ENCODE measurements around the gene LRP1-AS. TPM values are rescaled to one million over a fixed set of nuclear protein-coding genes. Genes with fewer than 3 reads are reported as not detected.
A peak's percentile ranks its signal among the peaks of the same experiment; 100 is the strongest.

LRP1-AS gene
- total RNA-seq, 2 experiments from 2014 or later: not detected

DNA sequence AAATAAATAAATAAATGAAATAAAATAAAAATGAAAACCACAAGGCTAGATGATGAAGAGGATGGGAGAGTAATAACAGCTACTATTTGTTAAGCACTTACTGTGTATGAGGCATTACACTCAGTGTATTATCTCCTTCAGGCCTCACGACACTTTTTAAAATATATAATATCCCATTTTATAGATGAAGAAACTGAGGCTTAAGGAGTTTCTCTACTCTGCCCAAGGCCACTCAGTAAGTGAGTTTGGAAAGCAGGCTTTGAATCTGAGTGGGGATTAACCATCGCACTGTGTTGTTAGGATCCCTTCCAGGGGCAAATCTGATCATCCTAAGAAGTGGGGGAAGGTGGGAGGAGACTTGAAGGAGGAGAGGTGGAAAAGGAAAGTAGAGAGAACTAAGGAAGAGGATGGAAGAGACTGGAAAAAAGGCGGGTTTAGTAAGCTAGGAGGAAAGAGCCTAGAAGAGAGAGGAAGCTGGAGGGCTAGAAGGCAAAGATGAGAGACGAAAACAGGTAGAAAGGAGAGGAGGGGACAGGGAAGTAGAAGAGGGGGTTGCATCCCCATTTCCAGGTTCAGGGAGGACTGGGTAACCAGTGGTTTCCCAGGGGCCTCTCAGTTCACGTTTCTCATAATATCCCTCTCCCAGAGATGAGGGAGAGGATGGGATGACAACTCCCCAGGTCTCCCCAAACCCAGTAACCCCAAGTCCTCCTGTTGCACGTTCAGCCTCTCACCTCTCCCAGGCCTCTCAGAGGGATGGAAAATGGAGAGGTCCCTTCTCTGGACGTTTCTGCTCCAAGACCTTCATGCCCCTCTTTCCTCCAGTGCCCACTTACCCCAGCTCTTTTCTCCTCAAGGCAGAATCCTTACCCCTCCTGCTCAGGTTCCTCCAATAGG is 38.0 kb downstream of the LRP1-AS start:
- no peak for DNase-seq

DNA sequence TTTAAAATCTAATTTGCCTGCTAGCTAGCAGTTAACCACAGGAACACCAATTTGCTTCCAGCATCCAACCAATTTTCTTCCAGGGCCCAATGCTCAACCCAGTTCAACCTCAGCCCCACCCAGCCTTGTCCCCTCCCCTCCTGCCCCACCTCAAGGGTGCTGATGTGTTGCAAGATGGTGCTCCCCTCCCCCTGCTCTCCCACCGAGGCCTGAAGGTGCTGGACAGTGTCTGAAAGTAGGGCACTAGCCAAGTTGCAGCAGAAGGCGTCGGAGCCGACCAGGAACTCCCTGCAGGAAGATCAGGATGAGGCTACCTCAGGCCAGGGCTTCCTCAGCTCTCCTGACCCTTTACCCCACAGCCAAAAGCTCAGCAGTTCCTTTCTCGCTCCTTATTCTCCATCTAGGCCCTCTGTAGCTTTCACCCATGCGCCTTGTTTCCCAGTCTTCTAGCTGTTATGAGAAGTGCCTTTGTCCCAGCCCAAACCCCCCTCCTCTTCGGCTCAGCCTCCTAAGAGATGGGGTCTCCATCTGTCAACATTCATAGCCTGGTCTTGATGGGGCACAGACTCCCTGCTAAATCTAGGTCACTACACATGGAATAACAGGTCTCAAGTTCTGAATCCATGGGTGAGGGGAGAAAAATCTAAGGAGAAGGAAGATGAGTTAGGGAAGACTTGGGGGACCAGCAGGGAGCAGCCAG is 39.8 kb downstream of the LRP1-AS start:
- no peaks in the 10 kb centered on the region for H3K9me3 Mint-ChIP-seq
- H3K36me3 Mint-ChIP-seq: peaks cover 28% of the 10 kb centered on the region
- no peaks in the 10 kb centered on the region for H3K27me3 Mint-ChIP-seq
- H3K27ac Mint-ChIP-seq: peak overlapping the region; percentile 53
- ATAC-seq (ENCODE audit: low read depth) (no peak), DNase-seq (no peak)
- POLR2A ChIA-PET: interaction anchor here (1.3 to 5.0 kb wide), 2 partner anchors 17 to 29 kb away, joined by 6 to 166 read pairs; partner anchors contain the start of genes NAB2 and NEMP1
- no peak overlapping the region for H3K4me3 Mint-ChIP-seq
- peaks cover 59% of the 10 kb centered on the region for H3K4me1 Mint-ChIP-seq

More for the DNA sequence above, 38.0 kb downstream of the LRP1-AS start:
- peak overlapping the region; percentile 94 for H3K4me3 Mint-ChIP-seq
- peaks cover 48% of the 10 kb centered on the region for H3K4me1 Mint-ChIP-seq
- no peaks in the 10 kb centered on the region for H3K9me3 Mint-ChIP-seq
- peak overlapping the region; percentile 97 for H3K27ac Mint-ChIP-seq
- no peak for ATAC-seq (ENCODE audit: low read depth)
- H3K36me3 Mint-ChIP-seq: peaks cover 26% of the 10 kb centered on the region
- POLR2A ChIA-PET: interaction anchor here (1.2 to 5.2 kb wide), 8 partner anchors 12 to 422 kb away, joined by 3 to 166 read pairs (median 36); partner anchors contain the start of genes NAB2, NEMP1 and PTGES3
- no peaks in the 10 kb centered on the region for H3K27me3 Mint-ChIP-seq

DNA sequence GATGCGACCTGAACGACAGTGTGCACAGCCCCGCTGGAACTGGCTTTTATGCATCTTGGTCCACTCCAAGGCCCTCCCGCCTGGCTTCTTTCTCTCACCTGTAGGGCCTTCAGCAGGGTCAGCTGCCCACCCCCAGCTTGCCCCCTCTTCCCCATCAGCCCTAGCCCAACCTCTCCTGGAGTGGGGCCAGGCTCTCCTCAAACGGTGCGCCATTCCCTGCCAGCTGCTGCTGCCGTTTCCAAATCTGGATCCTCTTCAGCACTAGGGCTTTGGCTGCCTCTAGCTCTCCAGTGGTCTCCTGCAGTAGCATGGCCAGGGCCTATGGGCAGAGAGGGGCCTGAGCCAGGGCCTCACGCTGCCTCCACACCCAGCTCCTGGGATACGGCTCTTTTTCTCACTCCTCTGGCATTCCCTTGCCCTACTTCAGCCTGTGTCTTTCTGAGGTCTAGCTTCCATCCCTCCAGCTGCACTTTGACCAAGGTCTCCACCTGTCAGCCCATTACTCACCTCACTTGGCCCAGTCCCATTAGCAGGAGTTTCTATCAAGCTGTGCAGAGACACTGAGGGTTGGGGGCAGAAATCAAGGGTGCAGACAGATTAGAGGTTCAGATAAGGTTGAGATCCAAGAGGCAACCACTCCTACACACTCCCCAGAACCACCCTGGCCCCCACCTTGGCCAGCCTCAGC is 41.3 kb downstream of the LRP1-AS start:
- H3K27ac Mint-ChIP-seq: no peak overlapping the region
- POLR2A ChIA-PET: interaction anchor here (0.6 to 1.7 kb wide), 5 partner anchors 8 to 37 kb away, joined by 3 to 5 read pairs (median 3); no protein-coding TSS in a partner anchor
- peaks cover 56% of the 10 kb centered on the region for H3K4me1 Mint-ChIP-seq

DNA sequence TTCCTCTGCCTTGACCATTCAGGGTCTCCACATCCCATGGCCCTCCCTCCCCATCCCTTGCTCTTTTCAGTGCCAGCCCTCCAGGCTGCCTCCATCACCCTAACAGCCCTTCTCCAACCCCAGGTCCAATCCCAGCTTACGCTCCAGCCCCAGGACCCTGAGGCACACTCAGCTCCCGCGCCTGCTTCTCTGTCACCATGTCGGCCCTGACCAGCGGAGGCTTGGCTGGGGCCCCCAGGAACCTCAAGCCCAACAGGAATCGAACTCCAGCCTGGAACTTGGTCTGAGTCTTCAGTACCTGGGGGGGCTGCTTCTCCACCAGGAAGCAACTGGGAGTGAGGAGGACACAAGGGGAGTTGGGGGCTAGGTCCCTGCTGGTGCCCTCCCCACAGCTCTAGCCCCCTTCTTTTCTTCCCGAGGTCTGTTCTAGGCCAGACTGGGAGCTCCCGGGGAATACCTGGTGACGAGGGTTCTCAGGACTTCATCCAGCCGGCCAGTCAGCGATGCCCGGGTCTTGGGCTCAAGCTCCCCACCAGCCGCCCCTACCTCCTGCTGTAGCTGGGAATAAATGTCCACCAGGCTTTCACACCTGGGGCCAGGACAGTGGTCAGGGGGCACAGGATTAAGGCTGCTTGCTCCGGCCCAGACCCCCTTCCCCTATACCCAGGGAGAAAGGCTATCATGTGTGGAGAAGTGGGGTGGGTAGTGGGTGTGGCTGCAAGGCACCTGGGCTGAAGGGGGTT is 42.2 kb downstream of the LRP1-AS start:
- DNase-seq (no peak), ATAC-seq (ENCODE audit: low read depth) (no peak)
- Mint-ChIP-seq H3K9me3 (no peaks in the 10 kb centered on the region), H3K27ac (no peak overlapping the region), H3K36me3 (peaks cover 36% of the 10 kb centered on the region), H3K4me1 (peaks cover 58% of the 10 kb centered on the region), H3K4me3 (no peak overlapping the region), H3K27me3 (no peaks in the 10 kb centered on the region)
- POLR2A ChIA-PET: interaction anchor here (1.1 to 4.1 kb wide), 4 partner anchors 10 to 23 kb away, joined by 3 to 21 read pairs (median 6); partner anchors contain the start of gene LRP1

More for the DNA sequence above, 41.3 kb downstream of the LRP1-AS start:
- no peak overlapping the region for H3K4me3 Mint-ChIP-seq
- DNase-seq: no peak
- no peak for ATAC-seq (ENCODE audit: low read depth)
- H3K9me3 Mint-ChIP-seq: no peaks in the 10 kb centered on the region
- H3K36me3 Mint-ChIP-seq: peaks cover 35% of the 10 kb centered on the region
- no peaks in the 10 kb centered on the region for H3K27me3 Mint-ChIP-seq

DNA sequence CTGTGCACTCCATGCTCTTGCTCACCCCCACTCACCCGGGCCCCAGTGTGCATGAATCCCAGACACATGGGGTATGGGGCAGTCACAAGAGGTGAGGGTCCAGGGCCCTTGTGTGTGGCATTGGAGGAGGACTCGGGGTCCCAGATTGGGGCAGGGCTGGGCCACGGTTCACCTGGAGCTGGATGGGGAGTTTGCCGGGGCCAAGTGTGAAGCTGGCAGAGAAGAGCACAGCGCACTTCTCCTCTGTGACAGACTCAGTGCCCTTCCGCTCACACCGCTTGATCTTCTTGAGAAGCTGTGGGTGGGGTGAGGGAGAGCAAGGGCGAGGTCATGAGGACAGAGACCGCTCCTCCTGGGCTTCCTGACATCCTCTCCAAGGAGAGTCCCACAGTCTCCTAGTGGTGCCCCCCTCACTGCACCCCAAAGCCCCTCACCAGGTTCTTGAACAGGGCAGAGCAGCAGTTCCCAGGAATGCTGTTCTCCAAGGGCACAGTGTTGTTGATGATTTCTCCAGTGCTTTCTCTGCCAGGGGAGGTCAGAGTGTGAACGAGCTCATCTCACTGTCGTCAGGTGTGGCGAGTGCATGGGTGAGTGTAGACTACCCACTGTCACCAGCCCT is 43.0 kb downstream of the LRP1-AS start:
- no peak for ATAC-seq (ENCODE audit: low read depth)
- peaks cover 52% of the 10 kb centered on the region for H3K4me1 Mint-ChIP-seq
- POLR2A ChIA-PET: interaction anchor here (0.6 to 4.1 kb wide), 7 partner anchors 8 to 35 kb away, joined by 3 to 21 read pairs (median 6); partner anchors contain the start of genes LRP1 and NEMP1
- no peak overlapping the region for H3K4me3 Mint-ChIP-seq
- no peak overlapping the region for H3K27ac Mint-ChIP-seq
- H3K27me3 Mint-ChIP-seq: no peaks in the 10 kb centered on the region
- peaks cover 40% of the 10 kb centered on the region for H3K36me3 Mint-ChIP-seq
- no peak for DNase-seq
- no peaks in the 10 kb centered on the region for H3K9me3 Mint-ChIP-seq

DNA sequence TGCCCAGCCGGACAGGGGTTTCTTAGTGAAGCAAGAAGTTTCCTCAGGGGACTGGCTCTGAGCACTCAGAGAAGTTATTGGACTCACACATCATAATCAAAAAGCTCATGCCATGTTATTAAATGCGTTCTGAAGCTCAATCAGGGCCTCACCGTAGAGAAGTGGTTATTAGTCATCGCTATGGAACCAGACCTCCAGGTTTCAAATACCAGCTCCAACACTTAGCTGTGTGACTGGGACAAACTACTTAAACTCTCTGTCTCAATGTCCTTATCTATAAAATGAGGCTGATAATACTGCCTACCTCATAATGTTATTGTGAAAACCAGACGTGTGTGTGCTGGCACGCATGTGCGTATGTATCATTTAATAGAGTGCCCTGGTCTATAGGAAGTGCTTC is 43.6 kb downstream of the LRP1-AS start:
- Mint-ChIP-seq H3K27me3 (no peaks in the 10 kb centered on the region), H3K4me1 (peaks cover 54% of the 10 kb centered on the region), H3K36me3 (peaks cover 42% of the 10 kb centered on the region), H3K9me3 (no peaks in the 10 kb centered on the region), H3K27ac (peak overlapping the region; percentile 16), H3K4me3 (no peak overlapping the region)
- DNase-seq (no peak), ATAC-seq (ENCODE audit: low read depth) (no peak)
- POLR2A ChIA-PET: interaction anchor here (0.6 to 4.1 kb wide), 5 partner anchors 8 to 25 kb away, joined by 3 to 21 read pairs (median 7); partner anchors contain the start of gene NEMP1

DNA sequence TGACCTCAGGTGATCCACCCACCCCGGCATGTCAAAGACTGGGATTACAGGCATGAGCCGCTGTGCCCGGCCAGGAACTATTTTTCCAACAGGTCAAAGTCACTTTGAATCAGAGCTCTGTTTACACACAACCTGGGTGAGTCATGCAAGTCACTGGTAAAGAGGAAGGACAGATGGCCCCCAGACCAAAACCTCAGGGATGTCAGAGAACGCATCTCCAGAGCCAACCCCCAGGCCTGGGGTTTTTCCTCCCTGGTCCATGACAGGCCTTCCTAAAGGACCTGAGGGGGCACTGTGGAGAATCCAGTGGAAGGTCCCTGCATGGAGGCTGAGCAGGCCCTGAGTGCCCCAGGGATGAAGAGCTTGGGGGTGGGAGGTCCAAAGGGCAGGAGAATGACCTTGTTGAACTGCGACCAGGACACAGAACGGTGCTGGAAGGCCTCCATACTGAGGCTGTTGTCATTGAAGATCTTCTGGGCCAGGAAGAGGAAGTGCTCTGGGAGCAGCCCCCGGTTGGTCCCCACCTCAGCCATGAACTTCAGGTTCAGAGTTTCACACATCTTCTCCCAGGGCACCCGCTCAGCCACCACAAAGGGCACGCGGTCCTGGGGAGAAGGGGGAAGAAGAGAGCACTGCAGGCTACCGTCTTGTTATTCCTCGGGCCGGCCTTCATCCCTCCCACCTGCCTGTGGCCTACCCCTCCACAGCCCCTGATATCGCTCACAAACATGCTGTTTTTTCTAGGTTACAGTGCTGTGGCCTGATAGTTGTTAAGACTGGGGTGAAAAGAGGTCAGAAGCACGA is 45.3 kb downstream of the LRP1-AS start:
- Mint-ChIP-seq H3K4me1 (peaks cover 48% of the 10 kb centered on the region), H3K27me3 (no peaks in the 10 kb centered on the region), H3K36me3 (peaks cover 43% of the 10 kb centered on the region), H3K4me3 (no peak overlapping the region), H3K9me3 (no peaks in the 10 kb centered on the region), H3K27ac (peak overlapping the region; percentile 79)
- POLR2A ChIA-PET: interaction anchor here (1.2 to 16.0 kb wide), 4 partner anchors 9 to 37 kb away, joined by 3 to 225 read pairs (median 18); partner anchors contain the start of genes NEMP1 and STAT6
- DNase-seq: no peak
- ATAC-seq (ENCODE audit: low read depth): peak; percentile 34

DNA sequence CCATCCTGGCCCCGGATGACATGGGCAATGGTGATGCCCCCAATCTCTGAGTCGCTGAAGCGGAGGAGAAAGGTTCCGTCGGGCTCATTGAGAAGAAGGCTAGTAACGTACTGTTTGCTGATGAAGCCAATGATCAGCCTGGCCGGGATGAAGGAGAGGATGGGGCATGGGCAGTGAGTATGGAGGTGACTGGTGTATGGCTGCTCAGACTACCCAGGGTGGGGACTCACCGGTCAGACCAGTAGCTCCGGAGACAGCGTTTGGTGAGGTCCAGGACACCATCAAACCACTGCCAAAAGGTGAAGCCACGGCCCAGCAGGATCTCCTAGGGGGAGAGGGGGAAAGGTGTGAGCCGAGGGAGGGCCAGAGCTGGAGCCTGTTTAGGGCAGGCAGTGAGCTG is 47.7 kb downstream of the LRP1-AS start:
- H3K36me3 Mint-ChIP-seq: peaks cover 43% of the 10 kb centered on the region
- no peaks in the 10 kb centered on the region for H3K27me3 Mint-ChIP-seq
- DNase-seq: no peak
- H3K4me1 Mint-ChIP-seq: peaks cover 43% of the 10 kb centered on the region
- H3K4me3 Mint-ChIP-seq: no peak overlapping the region
- no peaks in the 10 kb centered on the region for H3K9me3 Mint-ChIP-seq
- POLR2A ChIA-PET: interaction anchor here (1.9 to 16.0 kb wide), 3 partner anchors 8 to 25 kb away, joined by 5 to 225 read pairs (median 35); partner anchors contain the start of genes NEMP1 and STAT6
- peak overlapping the region; percentile 44 for H3K27ac Mint-ChIP-seq
- ATAC-seq (ENCODE audit: low read depth): no peak

DNA sequence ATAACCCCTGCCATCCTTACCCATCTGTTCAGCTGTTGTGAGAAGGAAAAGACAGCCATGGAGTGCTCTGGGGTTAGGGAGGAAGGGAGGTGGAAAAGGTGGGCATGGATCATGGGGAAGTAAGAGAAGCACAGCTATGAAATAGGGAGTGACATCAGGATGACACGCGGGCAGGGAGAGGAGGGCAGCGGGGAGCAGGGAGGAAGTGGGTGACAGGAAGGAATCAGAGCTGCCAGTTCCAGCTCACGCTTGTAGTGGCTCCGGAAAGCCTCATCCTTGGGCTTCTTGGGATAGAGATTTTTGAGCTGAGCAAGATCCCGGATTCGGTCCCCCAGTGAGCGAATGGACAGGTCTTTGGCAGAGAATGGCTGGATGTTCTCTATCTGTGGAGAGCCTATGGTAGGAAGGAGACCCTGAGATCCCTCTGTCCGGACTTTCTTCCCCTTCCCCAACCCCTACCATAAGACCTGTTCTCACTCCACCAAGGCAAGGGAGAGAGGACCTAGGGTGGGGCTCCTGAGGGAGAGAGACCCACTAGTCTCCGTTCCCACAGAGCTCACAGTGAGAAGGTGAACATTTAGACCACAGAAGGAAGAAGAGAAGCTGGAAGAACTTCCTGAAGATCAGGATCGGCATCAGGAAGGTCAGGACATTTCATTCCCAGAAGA is 48.2 kb downstream of the LRP1-AS start:
- POLR2A ChIA-PET: interaction anchor here (1.9 to 16.0 kb wide), 3 partner anchors 8 to 24 kb away, joined by 5 to 225 read pairs (median 35); partner anchors contain the start of genes NEMP1 and STAT6
- ATAC-seq (ENCODE audit: low read depth): no peak
- no peak for DNase-seq
- H3K4me3 Mint-ChIP-seq: no peak overlapping the region
- no peaks in the 10 kb centered on the region for H3K27me3 Mint-ChIP-seq
- peaks cover 38% of the 10 kb centered on the region for H3K36me3 Mint-ChIP-seq
- H3K4me1 Mint-ChIP-seq: peaks cover 42% of the 10 kb centered on the region
- peak overlapping the region; percentile 44 for H3K27ac Mint-ChIP-seq
- H3K9me3 Mint-ChIP-seq: no peaks in the 10 kb centered on the region

DNA sequence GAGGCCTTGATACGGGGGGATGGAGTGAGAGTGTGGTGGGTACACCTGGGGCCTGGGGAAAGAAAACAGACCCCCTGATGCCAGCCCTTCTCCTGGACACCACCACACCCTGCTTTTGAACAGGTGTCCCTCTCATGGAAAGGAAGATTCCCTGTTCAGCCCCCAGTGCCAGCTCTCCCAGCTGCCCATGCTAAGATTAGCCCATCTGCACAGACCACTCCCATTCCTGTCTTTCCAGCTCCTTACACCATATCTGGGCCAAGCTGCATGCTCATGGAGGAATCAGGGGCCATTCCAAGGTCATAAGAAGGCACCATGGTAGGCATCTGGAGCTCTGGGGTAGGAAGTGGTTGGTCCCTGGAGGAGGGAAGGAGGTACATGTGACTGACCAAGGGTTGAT is 48.9 kb downstream of the LRP1-AS start:
- peak overlapping the region; percentile 44 for H3K27ac Mint-ChIP-seq
- H3K27me3 Mint-ChIP-seq: no peaks in the 10 kb centered on the region
- no peak for ATAC-seq (ENCODE audit: low read depth)
- H3K36me3 Mint-ChIP-seq: peaks cover 40% of the 10 kb centered on the region
- POLR2A ChIA-PET: interaction anchor here (1.7 to 16.0 kb wide), 3 partner anchors 9 to 24 kb away, joined by 6 to 225 read pairs (median 35); partner anchors contain the start of genes NAB2, NEMP1 and STAT6
- no peaks in the 10 kb centered on the region for H3K9me3 Mint-ChIP-seq
- H3K4me3 Mint-ChIP-seq: no peak overlapping the region
- no peak for DNase-seq
- peaks cover 39% of the 10 kb centered on the region for H3K4me1 Mint-ChIP-seq

DNA sequence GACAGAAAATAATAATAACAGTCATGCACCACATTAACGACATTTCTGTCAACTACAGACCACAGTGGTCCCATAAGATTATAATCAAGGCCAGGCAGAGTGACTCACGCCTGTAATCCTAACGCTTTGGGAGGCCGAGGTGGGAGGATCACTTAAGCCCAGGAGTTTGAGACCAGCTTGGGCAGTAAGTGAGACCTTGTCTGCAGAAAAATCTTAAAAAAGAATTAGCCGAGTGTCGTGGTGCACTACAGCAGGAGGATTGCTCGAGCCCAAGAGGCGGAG is 49.9 kb downstream of the LRP1-AS start:
- ATAC-seq (ENCODE audit: low read depth) (no peak), DNase-seq (no peak)
- Mint-ChIP-seq H3K27ac (peak overlapping the region; percentile 38), H3K4me3 (no peak overlapping the region), H3K36me3 (peaks cover 40% of the 10 kb centered on the region), H3K9me3 (no peaks in the 10 kb centered on the region), H3K4me1 (peaks cover 42% of the 10 kb centered on the region), H3K27me3 (no peaks in the 10 kb centered on the region)
- POLR2A ChIA-PET: interaction anchor here (1.1 to 16.0 kb wide), 4 partner anchors 8 to 23 kb away, joined by 3 to 225 read pairs (median 20); partner anchors contain the start of genes NAB2, NEMP1 and STAT6
